HepG2 (cell line): ENCODE measurements around the gene HNRNPH2. TPM values are rescaled to one million over a fixed set of nuclear protein-coding genes. Genes with fewer than 3 reads are reported as not detected.

Experiments used
- ADNP ChIP-seq: sonication (generic); formaldehyde crosslinking; IDR thresholded peaks from 2 replicates; pipeline ENCODE4 v1.4.0; 2020; ENCODE audit warnings: missing genetic modification reagents
- AHR ChIP-seq: IDR thresholded peaks from 2 replicates; pipeline ENCODE4 v1.6.1; 2018; ENCODE audit warnings: missing genetic modification reagents, missing compliant biosample characterization
- ARNT ChIP-seq: fragments of 450-650 bp; IDR thresholded peaks from 2 replicates; pipeline ENCODE4 v1.6.1; 2017
- EZH2 ChIP-seq: conservative IDR thresholded peaks from 2 replicates; pipeline ENCODE4 v1.6.1; 2012; ENCODE audit warnings: mild to moderate bottlenecking, low read depth, low read length, moderate library complexity
- FOSL2 ChIP-seq: sonication (generic); formaldehyde crosslinking; IDR thresholded peaks from 2 replicates; pipeline ENCODE4 v1.4.0; 2020; ENCODE audit warnings: missing genetic modification reagents
- FOXA1 ChIP-seq, 2 experiments: fragments of 450-650 bp in 1 of 2; sonication (generic) in 1 of 2; formaldehyde crosslinking in 1 of 2; IDR thresholded peaks; 2 replicates each; pipeline versions ENCODE4 v1.4.0 to v1.6.1; 2016 to 2020; ENCODE audit warnings: missing genetic modification reagents in 1 of 2
- GABPA ChIP-seq, 2 experiments: IDR thresholded peaks; 2 replicates each; pipeline ENCODE4 v1.6.1; 2011 to 2016; ENCODE audit warnings: low read depth in 2 of 2, low read length in 1 of 2, missing biosample characterization in 1 of 2, missing genetic modification characterization in 1 of 2
- HOXA7 ChIP-seq: sonication (generic); formaldehyde crosslinking; IDR thresholded peaks from 2 replicates; pipeline ENCODE4 v1.8.1; 2022; ENCODE audit warnings: mild to moderate bottlenecking, missing genetic modification reagents, moderate library complexity
- MXD1 ChIP-seq: sonication (generic); formaldehyde crosslinking; IDR thresholded peaks from 2 replicates; pipeline ENCODE4 v1.4.0; 2020; ENCODE audit warnings: mild to moderate bottlenecking, missing genetic modification reagents
- RBM39 ChIP-seq: fragments of 200-400 bp; formaldehyde crosslinking; IDR thresholded peaks from one replicate; pipeline ENCODE4 v1.6.1; 2018; ENCODE audit warnings: antibody characterized with exemption, mild to moderate bottlenecking, low read depth, low read length; ENCODE audit not compliant: poor library complexity, severe bottlenecking
- RFXAP ChIP-seq: sonication (generic); formaldehyde crosslinking; IDR thresholded peaks from 2 replicates; pipeline ENCODE4 v1.4.0; 2020; ENCODE audit warnings: missing genetic modification reagents, borderline replicate concordance
- RXRA ChIP-seq: sonication (generic); formaldehyde crosslinking; IDR thresholded peaks from 2 replicates; pipeline ENCODE4 v1.5.1; 2020; ENCODE audit warnings: missing genetic modification reagents
- TFDP1 ChIP-seq: IDR thresholded peaks from 2 replicates; pipeline ENCODE4 v1.6.1; 2016; ENCODE audit warnings: missing compliant biosample characterization, missing genetic modification reagents, borderline replicate concordance
- THAP8 ChIP-seq: sonication (generic); formaldehyde crosslinking; IDR thresholded peaks from 2 replicates; pipeline ENCODE4 v1.5.1; 2020; ENCODE audit warnings: missing genetic modification reagents, mild to moderate bottlenecking, borderline replicate concordance
- TRIM24 ChIP-seq: sonication (generic); formaldehyde crosslinking; IDR thresholded peaks from 2 replicates; pipeline ENCODE4 v1.8.0; 2022; ENCODE audit warnings: mild to moderate bottlenecking, missing genetic modification reagents
- ZBTB26 ChIP-seq: IDR thresholded peaks from 2 replicates; pipeline ENCODE4 v1.6.1; 2016; ENCODE audit warnings: missing compliant biosample characterization, missing genetic modification reagents, borderline replicate concordance
- ZNF136 ChIP-seq: sonication (generic); formaldehyde crosslinking; IDR thresholded peaks from 2 replicates; pipeline ENCODE4 v1.8.1; 2022; ENCODE audit warnings: low read depth, mild to moderate bottlenecking, moderate library complexity, missing genetic modification reagents
- ZNF18 ChIP-seq: sonication (generic); formaldehyde crosslinking; IDR thresholded peaks from 2 replicates; pipeline ENCODE4 v1.8.0; 2022; ENCODE audit warnings: mild to moderate bottlenecking, missing genetic modification reagents; ENCODE audit not compliant: insufficient replicate concordance
- ZNF337 ChIP-seq: sonication (generic); formaldehyde crosslinking; IDR thresholded peaks from 2 replicates; pipeline ENCODE4 v1.5.1; 2020; ENCODE audit warnings: missing genetic modification reagents, low read depth, mild to moderate bottlenecking, borderline replicate concordance
- ZNF552 ChIP-seq: sonication (generic); formaldehyde crosslinking; IDR thresholded peaks from 2 replicates; pipeline ENCODE4 v1.9.0; 2022; ENCODE audit warnings: missing genetic modification reagents, mild to moderate bottlenecking, borderline replicate concordance
- ZNF557 ChIP-seq: sonication (generic); formaldehyde crosslinking; IDR thresholded peaks from 2 replicates; pipeline ENCODE4 v1.4.0; 2020; ENCODE audit warnings: missing genetic modification reagents
- ZNF678 ChIP-seq: sonication (generic); formaldehyde crosslinking; IDR thresholded peaks from 2 replicates; pipeline ENCODE4 v1.4.0; 2020; ENCODE audit warnings: mild to moderate bottlenecking, missing genetic modification reagents
- ZNF780A ChIP-seq: sonication (generic); formaldehyde crosslinking; IDR thresholded peaks from 2 replicates; pipeline ENCODE4 v1.8.0; 2022; ENCODE audit warnings: mild to moderate bottlenecking, missing genetic modification reagents, moderate library complexity
- ZNF841 ChIP-seq: sonication (generic); formaldehyde crosslinking; IDR thresholded peaks from 2 replicates; pipeline ENCODE4 v1.8.1; 2023; ENCODE audit warnings: missing genetic modification reagents, borderline replicate concordance
- ZNF891 ChIP-seq: sonication (generic); formaldehyde crosslinking; IDR thresholded peaks from 2 replicates; pipeline ENCODE4 v1.5.0; 2020; ENCODE audit warnings: mild to moderate bottlenecking, missing genetic modification reagents
- polyA plus RNA-seq, 8 experiments: library from polyadenylated mRNA; depleted of rRNA in 3 of 8; stranded (reverse) in 7 of 8; unstranded in 1 of 8; fragments of >200 nt; fragmentation: Illumina TruSeq in 4 of 8; extraction: Trizol in 4 of 8; gene quantifications; 2 replicates each; pipeline versions ENCODE4 v1.2.1 to v1.2.3, GENCODE V29; 2011 to 2016; ENCODE audit warnings: low read depth in 4 of 8, missing spikeins in 1 of 8, mixed read lengths in 1 of 8; ENCODE audit not compliant: insufficient read depth in 1 of 8
- total RNA-seq, 5 experiments: library from RNA; depleted of rRNA; stranded (reverse); fragments of >200 nt; fragmentation: Illumina TruSeq; extraction: Trizol; gene quantifications; 2 replicates each; pipeline ENCODE4 v1.2.3, GENCODE V29; 2016; ENCODE audit warnings: low read depth in 1 of 5

The HNRNPH2 gene
- total and polyA plus RNA-seq, 2 of the 13 experiments (the other 11 are each of a cell fraction or from before 2014, with no cell fraction given), result 23.8 to 56.9 TPM

GRCh38 chrX:101390664-101391525, 17.1 kb upstream of the HNRNPH2 start, which contains the start of gene RPL36A (continued):
- TF ChIP-seq ZNF18 (CRISPR knock-in tag) (no peak), ADNP (no peak), ZNF136 (no peak), TFDP1 (peak; percentile 37; the same call in 1 of the 2 replicates), ZNF337 (CRISPR knock-in tag) (peak; percentile 65; the same call in 1 of the 2 replicates), RFXAP (CRISPR knock-in tag) (no peak), RXRA (no peak), ZNF552 (CRISPR knock-in tag) (0 out of 2 replicates have a peak, but pooled peaks have one; percentile 22), ZNF678 (no peak), FOSL2 (CRISPR knock-in tag) (peak; percentile 50), ARNT (no peak), RBM39 (peak; percentile 47), ZNF891 (CRISPR knock-in tag) (no peak), AHR (CRISPR knock-in tag) (no peak), MXD1 (CRISPR knock-in tag) (no peak), GABPA (IDR thresholded peaks at IDR 0.05; ENCODE audit: low read depth, low read length) (peak; percentile 64), GABPA (CRISPR knock-in tag; IDR thresholded peaks at IDR 0.05; ENCODE audit: low read depth) (peak; percentile 92), EZH2 (no peak), FOXA1 (IDR thresholded peaks at IDR 0.05) (no peak), FOXA1 (CRISPR knock-in tag; IDR thresholded peaks at IDR 0.05) (no peak), ZNF780A (CRISPR knock-in tag) (no peak), TRIM24 (no peak), HOXA7 (CRISPR knock-in tag) (no peak), ZNF841 (CRISPR knock-in tag) (no peak), THAP8 (CRISPR knock-in tag) (no peak), ZBTB26 (CRISPR knock-in tag) (no peak), ZNF557 (CRISPR knock-in tag) (no peak)
